Measurements from ENCODE around the gene WWP2.

DNA sequence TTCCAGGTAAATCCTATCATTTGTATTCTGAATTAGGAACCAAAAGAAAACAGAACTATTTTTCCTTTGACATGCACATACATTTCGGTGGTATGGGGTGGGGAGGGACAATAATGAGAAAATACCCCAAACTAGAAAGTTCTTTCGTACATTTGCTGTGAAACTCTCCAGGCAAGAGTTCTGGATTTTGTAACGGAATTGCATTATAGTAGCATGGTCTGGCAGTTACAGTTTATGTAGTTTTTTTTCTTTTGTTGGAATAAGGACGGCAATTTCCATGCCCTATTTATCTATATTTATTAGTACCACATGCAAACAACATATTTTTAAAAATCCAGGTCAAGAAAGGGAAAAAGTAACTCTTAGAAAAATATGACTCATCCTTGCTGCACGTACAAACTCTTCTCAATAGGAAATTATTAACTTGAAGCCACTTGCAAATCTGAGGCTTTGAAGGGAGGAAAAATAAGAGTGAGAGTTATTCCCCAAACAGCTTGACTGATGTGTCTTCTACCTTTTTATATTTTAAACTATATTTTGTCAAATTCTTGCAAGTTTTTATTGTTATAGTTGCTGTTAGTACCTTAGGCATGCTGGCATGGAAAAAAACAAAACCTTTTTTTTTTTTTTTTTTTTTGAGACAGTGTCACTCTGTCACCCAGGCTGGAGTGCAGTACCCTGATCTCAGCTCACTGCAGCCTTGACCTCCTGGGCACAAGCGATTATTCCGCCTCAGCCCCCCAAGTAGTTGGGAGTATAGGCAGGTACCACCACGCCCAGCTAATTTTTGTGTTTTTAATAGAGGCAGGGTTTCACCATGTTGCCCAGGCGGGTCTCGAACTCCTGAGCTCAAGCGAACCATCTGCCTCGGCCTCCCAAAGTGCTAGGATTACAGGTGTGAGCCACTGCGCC, 69.3 kb downstream of the WWP2 start:
- no peak for TF ChIP-seq EP300 (IDR thresholded peaks at IDR 0.05)
- TF ChIP-seq, protein P1, sequence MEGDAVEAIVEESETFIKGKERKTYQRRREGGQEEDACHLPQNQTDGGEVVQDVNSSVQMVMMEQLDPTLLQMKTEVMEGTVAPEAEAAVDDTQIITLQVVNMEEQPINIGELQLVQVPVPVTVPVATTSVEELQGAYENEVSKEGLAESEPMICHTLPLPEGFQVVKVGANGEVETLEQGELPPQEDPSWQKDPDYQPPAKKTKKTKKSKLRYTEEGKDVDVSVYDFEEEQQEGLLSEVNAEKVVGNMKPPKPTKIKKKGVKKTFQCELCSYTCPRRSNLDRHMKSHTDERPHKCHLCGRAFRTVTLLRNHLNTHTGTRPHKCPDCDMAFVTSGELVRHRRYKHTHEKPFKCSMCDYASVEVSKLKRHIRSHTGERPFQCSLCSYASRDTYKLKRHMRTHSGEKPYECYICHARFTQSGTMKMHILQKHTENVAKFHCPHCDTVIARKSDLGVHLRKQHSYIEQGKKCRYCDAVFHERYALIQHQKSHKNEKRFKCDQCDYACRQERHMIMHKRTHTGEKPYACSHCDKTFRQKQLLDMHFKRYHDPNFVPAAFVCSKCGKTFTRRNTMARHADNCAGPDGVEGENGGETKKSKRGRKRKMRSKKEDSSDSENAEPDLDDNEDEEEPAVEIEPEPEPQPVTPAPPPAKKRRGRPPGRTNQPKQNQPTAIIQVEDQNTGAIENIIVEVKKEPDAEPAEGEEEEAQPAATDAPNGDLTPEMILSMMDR (IDR thresholded peaks at IDR 0.05) = no peak

Measured in tibial nerve (tissue), 4 donors.